Stomach (tissue), 4 donors: Measurements from ENCODE around the gene TBC1D20.

ENCODE experiments used
- POLR2A ChIP-seq, 4 donors: fragments of 450-650 bp; IDR thresholded peaks; one replicate each; pipeline ENCODE4 v1.6.1; 2016; ENCODE audit warnings: antibody characterized with exemption in 4 of 4, control low read depth in 2 of 4, mild to moderate bottlenecking in 1 of 4, moderate library complexity in 1 of 4
- TF ChIP-seq, protein P1 (sequence below), 7 experiments: fragments of 450-650 bp in 4 of 7; fragments of 200-600 bp in 3 of 7; sonication (generic) in 3 of 7; IDR thresholded peaks; one replicate each; pipeline ENCODE4 v1.5.1; 2016 to 2019; ENCODE audit warnings: antibody characterized with exemption in 7 of 7, control low read depth in 2 of 7, mild to moderate bottlenecking in 1 of 7

GRCh38 chr20:434221-434620 lies 28.1 kb downstream of the TBC1D20 start:
- TF ChIP-seq, protein P1, sequence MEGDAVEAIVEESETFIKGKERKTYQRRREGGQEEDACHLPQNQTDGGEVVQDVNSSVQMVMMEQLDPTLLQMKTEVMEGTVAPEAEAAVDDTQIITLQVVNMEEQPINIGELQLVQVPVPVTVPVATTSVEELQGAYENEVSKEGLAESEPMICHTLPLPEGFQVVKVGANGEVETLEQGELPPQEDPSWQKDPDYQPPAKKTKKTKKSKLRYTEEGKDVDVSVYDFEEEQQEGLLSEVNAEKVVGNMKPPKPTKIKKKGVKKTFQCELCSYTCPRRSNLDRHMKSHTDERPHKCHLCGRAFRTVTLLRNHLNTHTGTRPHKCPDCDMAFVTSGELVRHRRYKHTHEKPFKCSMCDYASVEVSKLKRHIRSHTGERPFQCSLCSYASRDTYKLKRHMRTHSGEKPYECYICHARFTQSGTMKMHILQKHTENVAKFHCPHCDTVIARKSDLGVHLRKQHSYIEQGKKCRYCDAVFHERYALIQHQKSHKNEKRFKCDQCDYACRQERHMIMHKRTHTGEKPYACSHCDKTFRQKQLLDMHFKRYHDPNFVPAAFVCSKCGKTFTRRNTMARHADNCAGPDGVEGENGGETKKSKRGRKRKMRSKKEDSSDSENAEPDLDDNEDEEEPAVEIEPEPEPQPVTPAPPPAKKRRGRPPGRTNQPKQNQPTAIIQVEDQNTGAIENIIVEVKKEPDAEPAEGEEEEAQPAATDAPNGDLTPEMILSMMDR (IDR thresholded peaks at IDR 0.05) = no peak
- no peak for TF ChIP-seq POLR2A (IDR thresholded peaks at IDR 0.05)
